GM21619 (cell line): ENCODE results near the gene ANKRD36.
A peak's percentile ranks its signal among the peaks of the same experiment; 100 is the strongest.
"Not testable (repeated sequence)": the region's sequence is repeated elsewhere in the genome, so short reads cannot be mapped to it uniquely, and the experiment has no call there.

ENCODE experiments used
- ATAC-seq: cut with Tn5 transposase; IDR thresholded peaks from one replicate; pipeline ENCODE4 v1.9.1; 2021; ENCODE audit not compliant: unreplicated experiment

The ANKRD36 gene

DNA sequence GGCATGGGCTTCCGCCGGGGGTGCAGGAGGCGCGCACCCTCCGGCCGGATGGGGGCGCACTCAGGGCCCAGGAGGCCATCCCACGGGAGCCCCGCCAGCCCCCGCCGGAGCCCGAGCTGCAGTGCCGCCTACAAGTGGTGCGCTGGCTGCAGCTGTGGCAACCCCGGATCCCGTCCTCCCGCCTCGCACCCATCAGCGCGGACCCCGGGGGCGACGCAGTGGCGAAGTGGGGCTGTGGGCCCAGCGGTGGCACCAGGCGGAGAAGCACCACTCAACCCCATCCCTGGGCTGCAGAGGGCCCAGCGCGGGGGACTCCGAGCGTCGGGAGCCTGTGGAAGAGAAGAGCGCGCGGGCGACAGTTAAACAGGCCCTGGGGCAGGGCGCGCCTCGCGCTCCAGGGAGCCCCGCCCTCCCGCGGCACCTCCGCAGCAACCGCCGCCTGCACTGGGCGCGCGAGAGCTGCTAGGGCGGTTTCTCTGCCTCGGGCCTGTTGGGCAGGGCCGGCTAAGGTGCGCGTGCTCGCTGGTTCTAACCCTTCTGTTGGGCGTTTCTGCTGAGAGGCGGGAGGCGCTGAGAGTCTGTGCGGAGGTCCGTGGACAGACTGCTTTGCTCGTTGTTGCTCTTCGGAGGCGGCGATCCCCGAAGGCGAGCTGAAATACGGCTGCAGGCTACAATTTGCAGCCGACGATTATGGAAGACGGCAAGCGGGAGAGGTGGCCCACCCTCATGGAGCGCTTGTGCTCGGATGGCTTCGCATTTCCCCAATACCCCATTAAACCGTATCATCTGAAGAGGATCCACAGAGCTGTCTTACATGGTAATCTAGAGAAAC is at the start of gene ANKRD36:
Gene ANKRD36, plus strand, starts transcription at position 104 of the 832 bp plus-strand sequence. Its CDS starts 587 bp downstream, at position 691.
- ATAC-seq = peak; percentile 89

DNA sequence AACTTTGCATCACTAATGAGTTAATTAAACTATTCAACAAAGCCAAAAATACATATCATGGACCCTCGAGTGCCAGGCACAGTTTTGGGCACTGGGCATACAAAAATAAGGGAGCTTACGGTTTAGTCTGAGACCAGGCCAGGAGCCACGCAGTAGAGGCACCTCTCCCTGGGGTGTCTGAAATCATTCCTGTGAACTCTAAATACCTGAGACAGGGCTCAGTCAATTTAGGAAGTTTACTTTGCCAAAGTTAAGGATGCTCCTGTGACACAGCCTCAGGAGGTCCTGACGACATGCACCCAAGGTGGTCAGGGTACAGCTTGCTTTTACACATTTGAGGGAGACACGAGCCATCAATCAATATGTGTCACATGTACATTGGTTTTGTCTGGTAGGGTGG is 46.9 kb upstream of the ANKRD36 start:
- ATAC-seq = not testable (repeated sequence)

- ATAC-seq = no peak
Observed at GRCh38 chr2:97067279-97068004, 45.5 kb upstream of the ANKRD36 start.

DNA sequence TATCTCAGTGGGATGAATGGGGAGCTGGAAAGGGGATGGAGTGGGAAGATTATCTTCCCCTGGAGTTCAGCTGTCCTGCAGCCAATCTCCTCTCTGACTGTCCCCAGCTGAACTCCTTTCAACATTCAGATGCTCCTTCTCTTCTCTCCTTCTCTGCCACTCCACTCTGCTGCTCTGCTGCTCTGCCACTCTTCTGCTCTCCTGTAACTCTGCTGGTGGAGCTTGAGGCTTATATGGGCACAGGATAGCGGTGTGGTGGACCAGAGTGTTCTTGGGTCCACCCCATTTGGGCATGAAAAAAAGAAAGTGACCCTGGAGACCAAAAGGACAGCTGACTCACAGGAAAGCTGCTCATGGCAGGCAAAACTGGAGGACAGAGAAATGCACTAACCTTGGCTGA is 44.9 kb upstream of the ANKRD36 start:
- no peak for ATAC-seq

DNA sequence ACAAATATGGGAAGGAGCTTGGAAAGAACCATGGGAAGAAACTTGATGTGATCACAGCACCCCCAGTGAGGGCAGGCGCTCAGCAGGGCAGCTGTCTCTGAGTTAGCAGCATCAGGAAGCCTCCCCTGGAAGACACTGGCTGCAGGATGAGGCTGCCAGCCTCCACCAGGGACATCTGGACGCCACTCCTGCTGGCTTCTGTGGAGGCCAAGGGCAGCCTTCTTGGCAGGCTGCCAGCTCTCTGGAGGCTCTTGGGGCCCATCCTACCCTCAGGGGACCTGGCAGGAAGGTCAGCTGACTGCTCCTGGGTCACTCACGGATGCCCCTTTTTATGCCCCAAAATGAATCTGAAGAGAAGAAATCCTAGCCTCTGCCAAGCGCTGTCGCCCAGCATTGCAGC is 44.2 kb upstream of the ANKRD36 start:
- not testable (repeated sequence) for ATAC-seq

DNA sequence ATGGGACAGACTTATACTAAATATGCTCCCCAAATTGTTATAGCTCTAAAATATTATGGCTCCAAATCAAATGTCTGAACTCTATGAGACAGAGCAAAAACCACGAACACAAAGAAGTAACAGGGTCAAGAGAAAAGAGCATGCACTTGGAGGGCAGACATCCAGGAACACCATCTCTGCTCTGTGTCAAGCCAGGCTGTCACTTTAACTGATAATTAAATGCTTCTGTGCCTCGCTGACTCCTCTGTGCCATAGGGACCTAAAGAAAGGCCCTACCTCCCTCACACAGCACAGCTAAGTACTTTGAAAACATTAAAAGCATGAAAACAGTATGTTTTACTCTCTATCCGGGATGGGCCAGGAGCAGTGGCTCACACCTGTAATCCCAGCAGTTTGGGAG is 42.0 kb upstream of the ANKRD36 start:
- not testable (repeated sequence) for ATAC-seq

GRCh38 chr2:97077213-97077612 is 35.7 kb upstream of the ANKRD36 start:
- ATAC-seq = not testable (repeated sequence)

DNA sequence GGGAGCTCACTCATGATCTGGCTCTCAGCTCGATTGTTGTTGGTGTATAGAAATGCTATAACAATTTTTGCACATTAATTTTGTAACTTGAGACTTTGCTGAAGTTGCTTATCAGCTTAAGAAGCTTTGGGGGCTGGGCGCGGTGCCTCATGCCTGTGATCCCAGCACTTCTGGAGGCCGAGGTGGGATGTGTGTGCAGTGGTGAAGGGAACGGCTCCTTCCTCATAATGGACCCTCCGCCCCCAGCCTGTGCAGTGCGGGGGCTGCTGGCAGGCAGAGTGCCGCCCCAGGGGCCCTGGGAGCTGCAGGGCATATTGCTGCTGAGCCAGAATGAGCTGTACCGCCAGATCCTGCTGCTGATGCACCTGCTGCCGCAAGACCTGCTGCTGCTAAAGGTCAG is 32.1 kb upstream of the ANKRD36 start:
- ATAC-seq = not testable (repeated sequence)

- not testable (repeated sequence) for ATAC-seq
Observed at GRCh38 chr2:97082206-97082605, 30.7 kb upstream of the ANKRD36 start.

DNA sequence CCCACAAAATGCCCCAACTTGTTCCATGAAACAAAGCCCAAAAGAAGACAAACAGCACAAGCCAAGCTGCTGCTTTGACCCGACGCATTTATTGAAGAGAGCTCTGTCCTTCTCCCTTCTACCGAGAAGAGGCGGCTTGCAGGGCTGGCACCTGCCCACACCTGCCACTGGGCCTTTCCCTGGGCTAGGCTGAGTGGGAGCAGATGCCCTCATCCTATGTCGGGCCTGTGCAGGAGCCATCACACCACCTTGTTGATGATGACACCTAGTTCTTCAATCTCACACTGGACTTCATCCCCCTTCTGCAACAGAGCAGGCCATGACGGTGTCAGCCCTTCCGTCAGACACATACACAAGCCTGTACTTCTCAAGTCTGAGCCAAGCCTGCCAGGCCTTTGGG is 29.4 kb upstream of the ANKRD36 start:
- ATAC-seq = not testable (repeated sequence)

DNA sequence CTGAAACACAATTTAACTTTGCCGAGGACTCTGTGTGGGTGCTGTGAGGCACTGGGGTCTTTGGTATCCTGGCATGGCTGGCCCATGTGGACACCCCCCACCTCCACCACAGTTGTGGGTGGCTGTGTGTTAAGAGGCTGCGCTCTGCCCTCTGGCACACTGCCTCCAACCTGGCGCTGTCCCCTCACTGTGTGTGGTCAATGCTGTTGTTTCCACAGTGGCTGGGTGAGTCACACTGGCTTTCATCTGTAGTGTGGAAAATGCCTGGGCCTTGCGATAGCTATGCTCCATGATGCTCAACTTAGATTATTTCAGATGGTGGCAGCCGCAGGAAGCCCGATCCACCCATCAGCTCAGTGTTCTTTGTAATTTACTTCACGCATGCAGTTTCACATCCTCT is 27.9 kb upstream of the ANKRD36 start:
- not testable (repeated sequence) for ATAC-seq

DNA sequence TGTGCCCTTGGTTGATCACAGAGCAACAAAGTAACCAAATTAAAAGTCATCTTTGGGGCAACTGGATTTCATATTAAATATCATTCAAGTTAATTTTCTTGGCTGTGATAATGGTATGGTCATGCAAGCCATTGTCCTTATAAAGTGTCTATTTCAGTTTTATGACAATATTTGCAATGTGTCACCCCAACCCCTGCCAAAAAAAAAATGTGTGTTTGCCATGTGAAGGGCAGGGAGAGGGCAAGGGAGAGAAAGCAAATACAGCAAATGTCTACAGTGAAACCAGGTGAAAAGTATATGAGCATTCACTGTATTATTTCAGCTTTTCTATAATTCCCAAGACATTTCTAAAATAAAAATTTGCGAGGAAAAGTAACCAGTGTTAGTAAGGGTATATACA is 24.2 kb upstream of the ANKRD36 start:
- not testable (repeated sequence) for ATAC-seq

GRCh38 chr2:97092946-97093345 is 20.0 kb upstream of the ANKRD36 start:
- ATAC-seq = not testable (repeated sequence)

DNA sequence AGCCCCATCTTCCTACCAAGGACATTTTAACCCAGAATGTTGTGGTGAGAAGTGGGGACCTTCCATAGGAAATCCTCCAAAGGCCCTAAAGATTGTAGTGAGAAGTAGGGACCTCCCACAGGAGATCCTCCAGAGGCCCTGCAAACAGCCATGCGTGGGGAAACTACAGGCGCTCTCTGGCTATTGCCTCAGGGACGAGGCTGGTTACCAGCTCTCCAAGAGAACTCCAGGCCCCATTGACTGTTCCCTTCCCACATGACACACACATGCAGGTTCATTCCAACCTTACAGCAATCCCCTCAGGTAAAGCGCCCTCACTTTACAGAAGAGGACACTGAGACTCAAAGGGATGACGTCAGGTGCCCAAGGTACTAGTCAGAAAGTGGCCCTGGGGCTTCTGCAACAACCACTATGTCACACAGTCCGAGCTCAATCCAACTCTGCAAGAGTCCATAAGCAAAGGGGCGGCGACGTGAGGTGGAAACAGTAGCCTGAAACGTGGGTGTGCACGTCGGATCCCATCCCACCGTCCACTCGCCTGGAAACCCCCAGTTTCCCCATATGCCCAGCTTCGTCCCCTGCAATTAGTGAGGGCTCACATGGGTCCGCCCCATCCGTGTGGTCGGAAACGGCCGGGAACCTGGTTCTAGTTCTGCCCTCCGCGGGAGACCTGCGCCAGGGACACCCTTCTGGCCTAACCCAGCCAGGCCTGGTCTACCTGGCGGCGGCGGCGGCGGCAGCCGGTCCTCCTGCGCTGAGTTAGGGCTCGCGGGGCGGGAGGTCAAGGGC is 18.8 kb upstream of the ANKRD36 start:
- not testable (repeated sequence) for ATAC-seq

DNA sequence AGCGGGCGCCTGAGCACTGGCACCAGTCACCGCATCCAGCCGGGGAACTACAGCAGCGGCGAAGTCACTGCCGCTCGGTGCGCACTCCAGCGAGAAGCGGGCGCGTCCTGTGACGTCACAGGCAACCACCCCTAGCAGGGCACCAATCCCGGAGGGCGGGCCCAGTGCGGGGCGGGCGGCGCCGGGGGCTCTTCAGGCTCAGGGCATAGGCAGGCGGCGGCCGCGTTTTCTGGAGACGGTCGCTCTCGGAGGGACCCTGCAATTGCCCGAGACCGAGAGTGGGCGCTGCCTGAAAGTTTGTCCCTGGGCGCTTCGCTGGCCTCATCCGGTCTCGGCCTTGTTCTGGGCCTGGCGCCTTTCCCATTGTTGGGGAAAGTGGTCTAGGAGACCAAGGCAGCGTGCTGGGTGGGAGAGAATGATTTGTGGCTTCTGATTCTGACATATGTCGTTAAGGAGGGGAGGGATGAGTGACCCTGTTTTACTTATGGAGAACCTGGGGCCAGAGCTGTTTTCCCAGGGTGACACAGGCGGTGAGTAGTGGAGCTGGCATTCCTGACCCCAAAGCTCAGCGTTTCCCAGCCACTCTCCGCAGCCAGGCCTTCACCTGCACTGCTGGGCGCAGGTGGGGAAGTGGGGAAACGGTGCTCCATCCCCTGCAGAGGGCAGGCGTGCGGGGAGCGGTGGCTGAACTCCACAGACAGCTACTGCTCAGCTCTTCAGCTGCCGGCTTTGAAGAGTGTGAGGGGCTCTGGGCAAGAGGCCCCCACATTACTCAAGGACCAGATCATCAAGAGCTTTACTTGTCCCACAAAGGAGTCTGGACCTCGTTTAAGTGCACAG is 18.0 kb upstream of the ANKRD36 start, which contains the start of gene FAHD2B:
Gene FAHD2B, minus strand, starts transcription at position 111 of the 840 bp plus-strand sequence. CDS start 3,176 bp downstream, outside the sequence.
- peak; percentile 94 for ATAC-seq

DNA sequence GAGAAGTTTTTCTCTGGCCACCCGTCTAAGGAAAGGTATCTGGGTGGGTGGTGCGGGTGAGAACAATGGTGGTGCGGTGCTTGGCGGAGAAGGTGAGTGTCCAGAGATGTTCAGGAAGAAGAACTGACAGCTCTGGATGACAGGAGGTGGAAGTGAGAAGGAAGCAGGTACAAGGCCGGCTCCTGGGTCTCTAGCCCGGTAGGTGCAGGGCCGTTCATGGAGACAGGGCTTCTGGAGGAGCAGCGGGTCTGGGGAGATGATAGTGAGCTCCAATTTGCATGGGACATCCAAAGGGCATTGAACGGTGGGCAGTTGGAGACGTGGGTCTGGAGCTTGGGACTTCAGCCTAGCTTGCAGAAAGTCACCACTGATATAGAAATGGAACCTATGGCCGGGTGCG is 17.3 kb upstream of the ANKRD36 start:
- no peak for ATAC-seq

DNA sequence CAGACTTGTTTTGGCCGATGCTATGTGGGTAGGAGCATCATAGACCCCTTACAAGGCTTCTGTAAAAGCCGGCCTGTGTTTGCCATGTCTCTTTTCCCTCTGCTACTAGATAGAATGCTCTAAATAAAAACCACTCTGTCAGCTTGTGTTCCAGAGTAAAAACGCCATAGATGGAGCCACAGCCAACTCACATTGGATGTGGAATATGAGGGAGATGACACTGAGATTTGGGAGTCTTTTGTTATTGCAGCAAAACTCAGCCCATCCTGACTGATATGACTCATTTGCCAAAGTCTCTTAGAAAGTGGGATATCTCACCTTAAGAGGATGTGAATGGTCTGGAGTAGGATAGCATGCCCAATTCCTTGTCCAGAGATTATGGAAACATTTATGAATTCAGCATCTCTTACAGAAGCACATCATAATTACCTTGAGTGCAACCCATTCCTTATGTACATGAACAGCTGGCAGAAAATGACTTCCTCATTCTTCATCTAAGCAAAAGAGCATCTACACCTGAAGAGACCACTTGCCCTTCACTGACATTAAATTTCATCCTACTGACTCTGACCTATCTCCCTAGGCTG is 14.1 kb upstream of the ANKRD36 start:
- ATAC-seq = not testable (repeated sequence)

DNA sequence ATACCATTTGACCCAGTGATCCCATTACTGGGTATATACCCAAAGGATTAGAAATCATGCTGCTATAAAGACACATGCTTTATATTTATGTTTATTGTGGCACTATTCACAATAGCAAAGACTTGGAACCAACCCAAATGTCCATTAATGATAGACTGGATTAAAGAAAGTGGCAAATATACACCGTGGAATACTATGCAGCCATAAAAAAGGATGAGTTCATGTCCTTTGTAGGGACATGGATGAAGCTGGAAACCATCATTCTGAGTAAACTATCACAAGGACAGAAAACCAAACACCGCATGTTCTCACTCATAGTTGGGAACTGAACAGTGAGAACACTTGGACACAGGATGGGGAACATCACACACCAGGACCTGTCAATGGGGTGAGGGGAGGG is 6.1 kb upstream of the ANKRD36 start:
- ATAC-seq = not testable (repeated sequence)

- ATAC-seq = not testable (repeated sequence)
Observed at GRCh38 chr2:97111246-97111645, 1.7 kb upstream of the ANKRD36 start.
